H4 (cell line): ENCODE measurements around the gene ABCA7. TPM values are rescaled to one million over a fixed set of nuclear protein-coding genes. Genes with fewer than 3 reads are reported as not detected.
"Not testable (repeated sequence)": the region's sequence is repeated elsewhere in the genome, so short reads cannot be mapped to it uniquely, and the experiment has no call there.

Experiments
- DNase-seq: peaks from one replicate; pipeline ENCODE4 v3.0.0-alpha.2; 2015; ENCODE audit warnings: low spot score
- total RNA-seq: library from RNA; depleted of rRNA; stranded (reverse); fragments of >200 nt; shearing (Covaris generic); gene quantifications from 2 replicates; pipeline ENCODE4 v1.2.3, GENCODE V29; 2014; rRNA removed

The ABCA7 gene
- total RNA-seq, 1 experiment from 2014 or later, result 2.9 TPM

DNA sequence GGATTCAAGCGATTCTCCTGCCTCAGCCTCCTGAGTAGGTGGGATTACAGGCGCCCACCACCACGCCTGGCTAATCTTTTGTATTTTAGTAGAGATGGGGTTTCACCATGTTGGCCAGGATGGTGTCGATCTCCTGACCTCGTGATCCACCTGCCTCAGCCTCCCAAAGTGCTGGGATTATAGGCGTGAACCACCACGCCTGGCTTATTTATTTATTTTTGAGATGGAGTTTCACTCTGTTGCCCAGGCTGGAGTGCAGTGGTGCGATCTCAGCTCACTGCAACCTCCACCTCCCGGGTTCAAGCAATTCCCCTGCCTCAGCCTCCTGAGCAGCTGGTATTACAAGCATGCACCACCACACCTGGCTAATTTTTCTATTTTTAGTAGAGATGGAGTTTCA, 74.8 kb downstream of the ABCA7 start:
- DNase-seq, result not testable (repeated sequence)

Other genes starting within 250 kb of the ABCA7 start
- 131 and 138 TPM in 2 replicates for gene PTBP1, start 242.7 kb upstream of the ABCA7 start, total RNA-seq
- gene PLPPR3, start 218.2 kb upstream of the ABCA7 start, total RNA-seq, result 0.14 TPM in 1 of 2 replicates, not detected in the other
- gene AZU1, start 212.3 kb upstream of the ABCA7 start, total RNA-seq, result not detected in 2 replicates
- 0.72 TPM in 1 of 2 replicates, not detected in the other for gene PRTN3, start 199.1 kb upstream of the ABCA7 start, total RNA-seq
- not detected in 2 replicates for gene ELANE, start 187.8 kb upstream of the ABCA7 start, total RNA-seq
- gene CFD, start 180.4 kb upstream of the ABCA7 start, total RNA-seq, result 2.3 and 3.5 TPM in 2 replicates
- 16.6 and 27.4 TPM in 2 replicates for gene MED16, start 146.9 kb upstream of the ABCA7 start, total RNA-seq
- gene RNU6-9, start 146.6 kb upstream of the ABCA7 start, total RNA-seq, result not detected in 2 replicates
- gene R3HDM4, start 126.9 kb upstream of the ABCA7 start, total RNA-seq, result 20.3 and 26.8 TPM in 2 replicates
- not detected in 2 replicates for gene KISS1R, start 122.8 kb upstream of the ABCA7 start, total RNA-seq
- 2.3 and 9.0 TPM in 2 replicates for gene ARID3A, start 114.1 kb upstream of the ABCA7 start, total RNA-seq
- 61.9 and 77.2 TPM in 2 replicates for gene WDR18, start 55.8 kb upstream of the ABCA7 start, total RNA-seq
- 0.23 TPM in 1 of 2 replicates, not detected in the other for gene GRIN3B, start 39.7 kb upstream of the ABCA7 start, total RNA-seq
- 57.0 and 72.5 TPM in 2 replicates for gene TMEM259, start 19.0 kb upstream of the ABCA7 start, total RNA-seq
- not detected in 2 replicates for gene RNU6-2, start 18.6 kb upstream of the ABCA7 start, total RNA-seq
- 111 and 123 TPM in 2 replicates for gene CNN2, start 13.5 kb upstream of the ABCA7 start, total RNA-seq
- gene ARHGAP45, start 27.1 kb downstream of the ABCA7 start, total RNA-seq, result 2.4 and 3.2 TPM in 2 replicates
- 237 and 244 TPM in 2 replicates for gene POLR2E, start 55.3 kb downstream of the ABCA7 start, total RNA-seq
- gene GPX4, start 63.9 kb downstream of the ABCA7 start, total RNA-seq, result 470 and 493 TPM in 2 replicates
- gene SBNO2, start 134.2 kb downstream of the ABCA7 start, total RNA-seq, result 8.6 and 14.8 TPM in 2 replicates
- 17.4 and 28.7 TPM in 2 replicates for gene STK11, start 165.7 kb downstream of the ABCA7 start, total RNA-seq
- gene CBARP, start 197.9 kb downstream of the ABCA7 start, total RNA-seq, result 0.37 and 1.2 TPM in 2 replicates
- 34.9 and 37.0 TPM in 2 replicates for gene ATP5F1D, start 201.6 kb downstream of the ABCA7 start, total RNA-seq
- 2.4 and 4.2 TPM in 2 replicates for gene MIDN, start 208.5 kb downstream of the ABCA7 start, total RNA-seq
- gene CIRBP, start 229.2 kb downstream of the ABCA7 start, total RNA-seq, result 196 and 197 TPM in 2 replicates
- gene FAM174C, start 235.4 kb downstream of the ABCA7 start, total RNA-seq, result 49.8 and 59.5 TPM in 2 replicates
- gene EFNA2, start 245.8 kb downstream of the ABCA7 start, total RNA-seq, result 1.0 and 3.3 TPM in 2 replicates